NCI-H226 (cell line): Measurements from ENCODE around the gene BDKRB2.

Experiments
- DNase-seq: peaks from one replicate; pipeline ENCODE4 v3.0.0-alpha.2; 2015

The BDKRB2 gene

GRCh38 chr14:96176811-96177211, 27.8 kb upstream of the BDKRB2 start:
- DNase-seq = peak; percentile 87

GRCh38 chr14:96177766-96178375, 26.8 kb upstream of the BDKRB2 start:
- DNase-seq = no peak

- DNase-seq = no peak
Measured at GRCh38 chr14:96178461-96179321, 25.9 kb upstream of the BDKRB2 start.

GRCh38 chr14:96180043-96180874, 24.4 kb upstream of the BDKRB2 start:
- DNase-seq = no peak

GRCh38 chr14:96181186-96182056, 23.2 kb upstream of the BDKRB2 start:
- DNase-seq = no peak

- no peak for DNase-seq
Measured at GRCh38 chr14:96182546-96182945, 22.1 kb upstream of the BDKRB2 start.

- no peak for DNase-seq
Measured at GRCh38 chr14:96184737-96185136, 19.9 kb upstream of the BDKRB2 start.

- DNase-seq = no peak
Measured at GRCh38 chr14:96187216-96188031, 17.2 kb upstream of the BDKRB2 start.

- DNase-seq = peak; percentile 24
Measured at GRCh38 chr14:96189281-96189711, 15.3 kb upstream of the BDKRB2 start.

- DNase-seq = no peak
Measured at GRCh38 chr14:96191353-96191752, 13.3 kb upstream of the BDKRB2 start.

GRCh38 chr14:96191841-96192462, 12.7 kb upstream of the BDKRB2 start:
- DNase-seq = no peak

GRCh38 chr14:96192975-96193805, 11.4 kb upstream of the BDKRB2 start:
- no peak for DNase-seq

GRCh38 chr14:96194262-96194656, 10.4 kb upstream of the BDKRB2 start:
- no peak for DNase-seq

- DNase-seq = no peak
Measured at GRCh38 chr14:96194657-96195431, 9.8 kb upstream of the BDKRB2 start.

- no peak for DNase-seq
Measured at GRCh38 chr14:96195441-96196081, 9.1 kb upstream of the BDKRB2 start.

GRCh38 chr14:96197163-96197852, 7.3 kb upstream of the BDKRB2 start:
- DNase-seq = no peak

- DNase-seq = no peak
Measured at GRCh38 chr14:96197969-96198368, 6.7 kb upstream of the BDKRB2 start.
